GM19193 (cell line): ENCODE data around the gene GNG7.

Experiments
- POLR2A ChIP-seq: IDR thresholded peaks from 4 replicates; pipeline ENCODE4 v1.6.1; 2011; ENCODE audit not compliant: insufficient read depth, insufficient read length; ENCODE audit errors: extremely low read depth

GNG7 gene

DNA sequence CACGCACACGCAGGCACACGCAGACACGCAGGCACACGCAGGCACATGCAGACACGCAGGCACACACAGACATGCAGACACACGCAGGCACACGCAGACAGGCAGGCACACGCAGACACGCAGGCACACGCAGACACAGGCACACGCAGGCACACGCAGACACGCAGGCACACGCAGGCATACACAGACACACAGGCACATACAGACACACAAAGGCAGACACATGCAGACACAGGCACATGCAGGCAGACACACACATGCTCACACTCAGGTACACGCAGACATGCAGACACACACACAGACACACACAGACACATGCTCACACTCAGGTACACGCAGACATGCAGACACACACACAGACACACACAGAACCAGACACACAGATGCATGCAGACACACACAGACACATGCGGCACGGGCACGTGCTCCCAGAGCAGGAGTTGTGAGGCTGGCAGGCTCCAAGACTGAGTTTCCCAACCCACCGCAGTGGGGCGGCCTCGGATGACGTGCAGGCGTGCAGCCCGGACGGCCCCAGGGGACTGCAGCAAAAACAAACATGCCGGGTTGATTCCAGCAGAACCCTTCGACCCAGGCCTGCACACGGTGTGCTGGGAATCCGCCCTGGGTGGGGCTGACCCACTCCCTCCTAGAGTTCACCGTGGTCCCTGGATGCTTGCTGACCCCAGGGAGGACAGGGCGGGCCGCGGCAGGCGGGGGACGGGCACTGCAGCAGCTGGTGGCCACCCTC lies 126.6 kb downstream of the GNG7 start:
- TF ChIP-seq POLR2A, result no peak

GRCh38 chr19:2574971-2575630 lies 127.4 kb downstream of the GNG7 start:
- no peak for TF ChIP-seq POLR2A

DNA sequence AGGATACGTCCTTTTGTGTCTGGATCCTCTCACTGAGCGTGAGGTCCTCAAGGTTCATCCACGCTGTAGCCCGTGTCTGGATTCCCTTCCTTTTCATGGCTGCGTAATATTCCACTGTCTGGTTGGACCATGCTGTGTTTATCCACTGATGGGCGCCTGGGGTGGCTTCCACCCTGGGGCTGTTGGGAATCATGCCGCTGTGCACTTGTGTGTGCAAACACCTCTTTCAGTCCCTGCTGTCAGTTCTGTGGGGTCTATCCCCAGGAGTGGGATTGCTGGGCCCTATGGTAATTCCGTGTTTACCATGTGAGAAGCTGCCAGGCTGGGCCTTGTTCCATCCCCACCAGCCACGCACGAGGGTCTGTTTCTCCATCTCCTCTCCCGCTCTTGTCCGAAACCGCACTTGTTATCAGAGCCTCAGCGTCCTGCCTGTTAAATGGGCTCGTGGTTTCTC lies 128.0 kb downstream of the GNG7 start:
- TF ChIP-seq POLR2A, result no peak

DNA sequence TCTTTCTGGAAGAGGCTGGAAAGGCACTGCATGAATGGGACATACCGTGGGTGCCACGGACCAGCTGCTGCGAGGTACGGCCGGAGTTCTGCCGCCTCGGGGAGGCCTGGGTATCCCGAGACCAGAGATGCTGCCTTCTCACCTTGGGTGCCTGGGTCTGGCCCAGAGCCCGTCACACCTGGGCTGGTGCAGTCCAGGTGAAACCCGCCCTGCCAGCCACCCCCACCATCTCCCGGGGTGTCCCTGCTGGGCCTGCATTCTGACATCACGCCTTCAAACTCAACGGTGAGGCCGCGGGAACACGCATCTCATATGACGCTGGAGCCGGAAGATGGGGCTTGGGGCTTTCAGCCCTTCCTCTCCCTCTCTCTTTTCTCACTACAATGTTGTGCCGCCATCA lies 128.6 kb downstream of the GNG7 start:
- TF ChIP-seq POLR2A, result no peak

GRCh38 chr19:2569596-2570465 lies 132.7 kb downstream of the GNG7 start:
- TF ChIP-seq POLR2A, result no peak

GRCh38 chr19:2567996-2568395 lies 134.5 kb downstream of the GNG7 start:
- TF ChIP-seq POLR2A, result no peak

DNA sequence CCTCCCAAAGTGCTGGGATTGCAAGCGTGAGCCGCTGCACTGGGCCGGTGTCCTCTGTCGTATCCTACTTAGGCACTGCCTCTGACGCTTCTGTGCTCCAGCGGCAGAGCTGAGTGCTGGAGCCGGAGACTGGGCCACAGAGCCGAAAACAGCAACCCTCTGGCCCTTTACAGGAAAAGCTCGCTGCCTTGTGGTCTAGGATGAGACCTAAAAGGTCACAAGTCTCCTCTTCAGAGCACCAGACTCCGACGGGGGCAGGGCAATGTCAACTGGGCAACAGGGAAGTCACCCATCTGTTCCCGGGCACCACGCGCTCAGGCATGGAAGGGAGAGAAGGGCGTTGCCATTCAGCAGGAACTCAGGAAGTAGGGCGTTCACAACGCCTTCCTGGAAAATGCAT lies 134.9 kb downstream of the GNG7 start:
- TF ChIP-seq POLR2A, result no peak

DNA sequence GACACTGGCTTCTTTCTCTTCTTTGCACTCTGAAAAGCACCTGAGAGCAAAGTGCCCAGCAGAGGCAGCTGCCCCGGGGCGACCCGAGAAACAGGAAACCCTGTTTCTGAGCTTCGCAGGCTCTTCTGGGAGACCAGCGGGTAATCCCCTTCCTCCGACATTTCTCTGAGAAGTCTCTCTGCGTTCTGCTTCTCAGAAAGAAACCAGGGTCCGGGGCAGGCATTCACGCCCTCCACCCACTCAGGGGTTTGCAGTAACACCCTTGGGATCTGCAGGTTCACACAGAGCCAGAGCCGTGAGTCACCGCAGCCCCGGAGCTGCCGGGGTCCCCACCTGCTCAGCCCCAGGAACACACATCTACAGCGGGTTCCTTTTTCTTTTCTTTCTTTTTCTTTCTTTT lies 140.6 kb downstream of the GNG7 start:
- peak; percentile 51 for TF ChIP-seq POLR2A

DNA sequence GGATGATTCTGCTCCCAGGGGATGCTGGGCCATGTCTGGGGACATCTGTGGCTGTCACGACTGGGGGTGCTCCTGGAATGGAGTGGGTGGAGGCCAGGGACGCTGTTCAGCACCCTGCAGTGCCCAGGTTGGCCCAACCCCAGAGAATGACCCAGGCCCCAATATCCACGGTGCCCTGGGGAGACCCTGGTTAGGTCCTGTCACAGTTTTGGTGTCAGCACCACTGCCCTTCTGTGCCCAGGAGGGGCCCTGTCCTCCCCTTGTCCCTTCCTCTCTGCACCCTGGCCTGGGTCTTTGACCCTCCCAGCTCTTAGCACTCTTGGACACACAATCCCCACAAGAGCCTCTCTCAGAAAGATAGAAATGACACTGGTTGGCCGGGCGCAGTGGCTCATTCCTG lies 141.3 kb downstream of the GNG7 start:
- TF ChIP-seq POLR2A, result no peak

DNA sequence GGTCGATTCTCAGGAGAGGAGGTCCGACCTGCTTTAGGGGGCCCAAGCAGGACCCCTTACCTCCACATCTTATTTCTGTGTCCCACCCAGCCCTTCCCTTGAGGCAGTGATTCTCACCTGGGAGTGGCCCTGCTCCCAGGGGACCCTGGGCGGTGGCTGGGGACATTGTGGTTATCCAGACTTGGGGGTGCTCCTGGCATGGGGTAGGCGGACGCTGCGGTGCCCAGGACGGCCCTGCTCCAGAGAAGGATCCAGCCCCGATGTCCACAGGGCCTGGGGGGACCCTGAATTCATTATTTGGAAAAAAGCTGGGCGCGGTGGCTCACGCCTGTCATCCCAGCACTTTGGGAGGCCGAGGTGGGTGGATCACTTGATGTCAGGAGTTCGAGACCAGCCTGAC lies 142.1 kb downstream of the GNG7 start:
- TF ChIP-seq POLR2A, result no peak

- no peak for TF ChIP-seq POLR2A
Measured at GRCh38 chr19:2558543-2558942, 144.0 kb downstream of the GNG7 start.

GRCh38 chr19:2557093-2557440 lies 145.4 kb downstream of the GNG7 start:
- no peak for TF ChIP-seq POLR2A

GRCh38 chr19:2556221-2557092 lies 146.0 kb downstream of the GNG7 start:
- TF ChIP-seq POLR2A, result no peak

DNA sequence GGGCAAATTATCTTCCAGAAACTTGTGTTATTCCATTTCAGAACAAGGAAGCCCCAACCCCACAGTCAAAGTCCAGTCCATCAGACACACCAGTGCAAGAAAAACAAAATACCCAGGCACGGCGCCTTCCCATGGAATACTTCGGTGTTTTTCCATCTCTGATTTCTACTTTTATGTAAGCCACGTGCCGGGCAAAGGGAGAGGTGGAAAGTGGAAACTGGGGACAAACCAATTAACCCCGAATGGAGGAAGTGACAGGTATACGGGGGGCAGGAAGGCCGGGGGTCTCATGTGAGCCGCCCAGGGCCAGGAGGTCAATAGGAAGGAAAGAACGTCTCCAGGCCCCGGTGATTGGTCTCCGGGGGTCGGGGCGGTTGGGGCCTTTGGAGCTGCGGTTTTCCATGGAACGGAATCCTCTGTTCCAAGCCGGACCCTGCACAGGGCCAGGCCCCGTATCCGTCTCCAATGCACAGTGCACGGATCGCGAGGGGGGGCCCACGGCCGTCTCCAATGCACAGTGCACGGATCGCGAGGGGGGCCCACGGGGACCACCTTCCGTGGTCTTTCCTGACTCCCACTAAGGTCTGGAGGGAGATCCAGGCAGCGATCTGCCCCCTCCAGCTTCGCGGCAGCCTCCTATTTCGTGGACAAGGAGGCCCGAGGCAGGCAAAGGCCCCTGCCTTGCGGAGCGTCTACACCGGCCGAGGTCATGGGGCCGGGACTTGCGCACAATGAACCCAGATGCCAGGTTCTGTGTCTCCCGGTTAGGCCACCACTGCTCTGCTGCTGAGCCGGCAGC lies 146.9 kb downstream of the GNG7 start:
- TF ChIP-seq POLR2A, result no peak
